Activated T-helper 1 cell treated with Interleukin-2 at 50 U/mL for 16 hours (primary cell): ENCODE results near the gene AOAH.

Experiments
- DNase-seq: peaks from one replicate; pipeline ENCODE4 v3.0.0-alpha.2; 2020; ENCODE audit warnings: low read depth

Gene AOAH

DNA sequence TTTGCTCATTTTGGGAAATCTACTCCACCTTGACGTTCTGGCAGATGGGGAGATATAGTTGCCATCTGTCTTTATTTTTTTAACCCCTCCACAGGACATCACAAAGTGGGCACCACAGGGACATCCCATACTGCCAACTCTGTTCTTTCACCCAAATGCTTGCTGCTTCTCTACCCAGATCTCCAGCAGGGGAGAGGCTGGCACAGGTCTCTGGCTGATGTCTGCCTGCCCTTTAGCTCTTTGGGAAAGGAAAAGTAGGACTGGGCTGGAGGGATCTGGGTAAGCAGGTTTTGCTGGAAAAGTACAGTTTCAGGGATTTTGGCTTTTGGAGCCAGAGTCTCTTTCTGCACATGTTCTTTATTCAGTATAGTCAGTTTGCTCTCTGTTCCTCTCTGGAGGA, 178.0 kb downstream of the AOAH start:
- no peak for DNase-seq

DNA sequence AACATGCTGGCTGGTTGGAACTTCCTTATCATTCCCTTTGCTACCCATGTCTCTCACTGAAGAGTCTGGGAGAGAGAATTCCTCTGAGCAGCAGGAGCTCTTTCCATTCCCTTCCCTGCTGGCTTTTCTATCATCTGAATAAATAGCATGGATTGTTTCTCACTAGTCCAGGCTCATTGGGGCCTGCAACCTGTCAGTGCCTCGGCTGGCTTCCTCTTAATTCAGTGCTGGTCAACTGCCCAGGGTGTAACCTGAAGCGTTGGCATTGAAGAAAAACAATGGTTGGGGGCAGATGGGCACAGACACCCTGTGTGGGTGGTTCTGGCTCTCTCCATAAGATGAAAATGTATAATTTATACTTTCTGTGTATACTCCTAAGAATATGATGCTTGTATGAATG, 179.0 kb downstream of the AOAH start:
- no peak for DNase-seq

DNA sequence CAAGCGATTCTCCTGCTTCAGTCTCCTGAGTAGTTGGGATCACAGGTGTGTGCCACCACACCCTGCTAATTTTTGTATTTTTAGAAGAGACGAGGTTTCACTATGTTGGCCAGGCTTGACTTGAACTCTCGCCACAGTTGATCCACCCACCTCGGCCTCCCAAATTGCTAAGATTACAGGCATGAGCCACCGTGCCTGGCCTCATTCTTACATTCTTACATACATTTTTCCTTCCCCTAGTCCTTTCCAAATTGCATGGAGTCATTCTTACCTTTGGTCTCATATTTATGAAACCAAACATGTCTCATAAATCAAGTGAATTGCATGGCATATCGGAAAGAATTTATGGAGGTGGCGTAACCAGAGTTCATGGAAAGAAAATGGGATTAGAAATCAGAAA, 186.2 kb downstream of the AOAH start:
- DNase-seq, result no peak

DNA sequence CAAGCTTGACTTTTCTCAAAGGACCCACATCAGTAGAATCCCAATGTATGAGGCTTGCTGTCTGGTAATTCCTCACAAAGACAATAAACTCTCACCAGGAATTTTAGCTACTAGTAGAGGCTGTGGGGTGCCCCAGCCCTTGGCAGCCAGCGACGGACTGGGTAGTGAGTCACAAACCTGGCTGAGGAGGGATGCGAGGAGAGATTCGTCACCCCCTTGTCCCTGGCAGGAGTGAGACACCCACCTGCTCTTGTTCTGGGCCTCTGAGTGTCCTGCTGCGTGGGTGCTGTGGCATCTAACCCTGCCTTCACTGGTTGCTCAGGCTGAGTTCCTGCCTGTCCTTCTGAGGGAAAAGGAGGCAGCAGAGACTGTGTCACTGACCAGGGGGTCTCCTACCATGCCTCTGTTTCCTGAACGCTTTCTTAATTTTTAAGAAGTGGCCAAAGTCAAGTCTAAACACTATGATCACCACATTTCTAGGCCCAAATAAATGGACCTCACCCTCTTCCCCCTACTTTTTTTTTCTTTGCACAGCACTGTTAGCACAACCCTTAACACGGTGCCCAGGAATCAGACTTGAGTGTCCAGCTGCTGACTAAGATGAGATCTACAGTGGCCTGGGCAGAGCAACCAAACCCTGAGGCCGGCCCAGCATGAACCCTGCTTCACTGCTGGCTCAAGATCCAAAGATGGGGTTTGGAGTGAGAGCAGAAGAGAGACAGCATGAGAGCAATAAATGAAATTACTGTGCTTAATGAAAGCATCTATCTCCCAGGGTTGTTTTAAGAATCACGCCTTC, 188.2 kb downstream of the AOAH start:
- DNase-seq, result no peak

DNA sequence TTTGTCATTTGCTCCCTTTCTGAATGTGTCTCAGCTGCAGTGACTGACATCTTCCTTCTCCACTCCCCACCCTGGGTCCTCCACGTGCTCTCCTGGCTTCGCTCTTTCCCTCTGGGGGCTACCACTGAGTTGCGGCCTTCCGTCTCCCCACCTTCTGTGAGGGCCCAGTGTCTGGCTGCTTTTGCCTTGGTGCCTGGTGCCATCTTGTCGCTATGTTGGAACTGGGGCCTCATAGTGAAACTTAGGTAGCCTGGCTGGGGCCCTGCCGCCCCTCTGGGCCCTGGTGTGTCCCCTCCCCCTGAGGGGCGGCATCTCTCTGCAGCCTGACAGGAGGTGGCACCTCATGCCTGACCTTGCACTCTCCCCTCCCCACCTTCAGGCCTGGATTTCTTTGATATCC, 190.6 kb downstream of the AOAH start:
- no peak for DNase-seq

DNA sequence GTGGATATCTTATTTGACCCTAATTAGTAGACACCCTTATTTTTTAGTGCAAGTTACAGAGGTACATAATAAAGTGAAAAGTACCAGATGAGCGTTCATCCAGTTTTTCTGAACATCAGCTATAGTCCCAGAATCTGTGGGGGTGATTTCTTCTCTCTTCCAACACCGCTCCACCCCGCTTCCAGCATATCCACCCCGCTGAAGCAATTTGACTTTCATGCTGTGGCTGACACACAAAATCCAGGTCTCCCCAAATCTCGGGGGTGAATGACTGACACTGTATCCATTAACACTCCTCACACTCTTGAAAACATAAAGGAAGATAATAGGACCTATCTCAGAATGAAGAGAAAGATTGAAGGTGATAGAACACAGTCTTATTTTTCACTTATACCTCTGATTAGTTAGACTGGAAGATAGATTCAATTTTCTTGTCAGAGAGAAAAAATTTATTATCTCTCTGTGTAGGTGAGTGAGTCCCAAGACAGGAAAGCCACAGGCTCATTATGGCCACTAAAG, 191.3 kb downstream of the AOAH start:
- DNase-seq, result no peak

DNA sequence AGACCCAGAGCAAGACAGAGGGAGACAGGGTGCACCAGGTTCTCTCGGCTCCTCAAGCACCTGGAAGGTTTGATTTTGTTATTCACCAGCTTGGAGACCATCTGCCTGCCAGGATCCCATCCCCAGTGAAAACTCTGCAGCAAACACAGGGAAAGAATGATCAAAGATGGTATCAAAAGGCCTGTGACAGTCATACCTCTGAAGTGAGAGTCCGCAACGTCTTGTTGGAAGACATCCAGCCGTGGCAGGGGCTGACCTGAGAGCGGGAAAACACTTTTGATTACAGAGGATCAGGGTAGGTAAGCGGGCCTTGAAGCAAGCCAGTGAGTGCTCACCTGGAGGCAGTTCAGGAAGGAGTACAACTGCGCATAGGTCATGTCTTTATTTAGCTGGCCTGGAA, 192.3 kb downstream of the AOAH start:
- no peak for DNase-seq

DNA sequence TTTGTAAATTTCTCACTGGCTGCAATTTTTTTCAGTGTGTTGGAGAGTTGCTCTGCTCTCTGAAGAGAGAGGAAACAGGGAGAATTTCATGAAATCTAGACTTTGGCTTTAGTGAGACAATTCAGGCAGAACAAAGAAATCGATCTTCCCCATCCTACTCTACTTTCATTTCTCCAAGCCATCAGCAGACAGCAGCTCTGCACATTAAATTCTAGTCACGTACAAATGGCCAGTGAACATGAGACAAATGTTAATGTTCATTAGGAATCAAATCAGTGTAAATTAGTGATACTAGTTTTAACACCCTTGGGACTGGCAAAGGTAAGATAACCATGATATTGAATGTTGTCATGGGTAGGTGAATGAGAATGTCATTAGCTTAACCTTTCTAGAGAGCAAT, 193.8 kb downstream of the AOAH start:
- DNase-seq, result no peak

DNA sequence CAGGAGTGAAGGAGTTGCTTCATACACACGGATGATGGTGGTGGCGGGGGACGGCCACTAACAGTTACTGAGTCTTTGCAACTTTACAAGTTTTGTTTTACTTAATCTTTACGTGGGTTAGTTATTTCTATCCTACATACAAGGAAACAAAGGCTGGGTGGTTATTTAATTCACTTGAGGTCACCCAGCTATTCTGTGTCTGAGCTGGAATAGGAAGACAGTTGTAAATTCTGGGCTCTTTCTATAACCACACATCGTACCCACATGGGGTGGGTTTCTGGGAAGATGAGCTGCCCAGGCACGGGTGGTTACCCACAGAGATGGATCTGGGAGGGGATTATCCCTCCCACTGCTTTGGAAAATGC, 196.8 kb downstream of the AOAH start:
- DNase-seq, result no peak

DNA sequence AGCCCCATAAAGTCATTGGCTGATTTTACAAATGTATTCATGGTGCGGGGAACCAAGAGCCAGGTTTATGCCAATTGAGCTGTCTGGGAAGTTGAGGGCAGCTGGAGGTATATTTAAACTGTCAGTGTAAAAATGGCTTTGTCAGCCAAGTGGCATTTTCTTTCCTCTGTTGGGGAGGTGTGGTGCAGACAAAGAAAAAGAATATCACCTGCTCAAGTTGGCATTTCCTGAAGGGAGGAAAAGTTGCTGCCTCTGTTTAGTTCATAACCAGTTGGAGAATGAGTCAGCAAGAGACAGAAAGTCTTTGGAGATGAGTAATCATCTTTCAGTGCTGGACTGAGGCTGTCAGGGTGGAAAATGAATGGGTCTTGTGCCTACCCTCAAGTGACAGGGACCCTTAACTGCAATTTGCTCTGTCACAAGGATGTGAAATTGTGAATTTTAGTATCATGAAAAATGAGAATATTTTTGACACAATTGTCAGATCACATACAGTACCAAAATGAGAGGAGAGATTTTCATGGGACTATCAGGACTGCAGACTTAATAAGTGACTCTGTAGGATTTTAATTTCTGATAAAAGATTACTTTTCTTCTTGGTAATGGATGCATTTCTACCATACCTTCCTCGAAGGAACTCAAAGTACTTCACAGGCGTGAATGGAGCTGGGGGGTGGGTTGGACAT, 197.3 kb downstream of the AOAH start:
- DNase-seq, result no peak

DNA sequence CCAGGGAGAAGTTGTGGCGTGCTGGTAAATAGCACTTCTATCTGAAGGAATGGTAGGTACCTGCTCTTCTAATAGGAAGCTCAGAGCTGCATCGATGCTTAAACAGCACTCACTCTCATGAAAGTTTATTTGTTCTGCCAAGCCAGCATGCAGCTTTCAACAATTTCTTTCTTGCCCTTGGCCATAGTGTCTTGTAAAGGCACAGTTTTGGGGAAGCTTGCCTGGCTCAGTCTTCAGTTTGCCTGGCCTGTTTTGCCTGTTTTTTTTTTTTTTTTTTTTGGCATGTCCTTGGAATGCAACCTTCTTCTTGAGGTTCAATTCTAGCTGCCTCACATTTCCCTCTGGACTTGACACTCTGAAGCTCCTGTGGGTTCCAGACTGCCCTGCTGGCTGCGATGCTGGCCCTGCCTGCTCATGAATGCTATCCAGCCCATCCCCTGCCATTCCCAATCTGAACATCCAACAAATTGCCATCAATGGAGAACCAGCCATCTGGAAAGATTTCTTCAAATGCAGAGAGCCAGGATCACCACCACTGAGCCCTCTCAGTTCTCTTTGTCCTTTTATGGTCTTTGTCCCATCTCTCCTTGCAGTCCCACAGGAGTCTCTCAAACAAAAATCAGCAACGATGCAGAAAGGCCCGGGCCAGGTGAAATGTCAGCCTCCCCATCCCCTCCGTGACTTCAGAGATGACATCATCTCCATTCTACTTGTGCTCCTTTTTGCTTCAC, 200.8 kb downstream of the AOAH start:
- DNase-seq, result no peak

DNA sequence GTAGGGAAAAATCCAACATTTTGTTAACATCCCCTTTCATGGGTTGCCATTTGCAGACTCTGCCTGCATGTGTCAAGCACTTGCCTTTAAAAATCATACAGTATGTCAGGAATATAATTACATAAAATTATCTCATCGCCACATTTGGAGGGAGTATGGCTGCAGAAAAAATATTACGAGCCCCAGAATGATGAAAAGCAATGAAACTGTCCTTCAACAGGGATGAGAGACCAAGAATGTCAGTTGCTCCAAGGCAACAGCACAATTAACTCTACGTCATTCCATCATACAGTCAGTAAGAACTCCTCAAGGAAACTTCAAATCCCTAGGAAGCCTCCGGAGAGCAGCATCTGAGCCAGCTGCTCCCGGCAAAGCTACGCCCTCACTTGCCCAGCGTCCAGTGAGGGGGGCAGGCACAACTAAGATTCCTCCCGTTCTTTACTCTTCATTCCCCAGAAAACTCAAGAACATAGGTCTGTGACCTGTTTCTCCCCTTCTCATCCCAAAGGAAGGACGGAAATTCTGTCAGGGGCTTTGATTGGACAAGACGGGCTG, 201.8 kb downstream of the AOAH start:
- no peak for DNase-seq

DNA sequence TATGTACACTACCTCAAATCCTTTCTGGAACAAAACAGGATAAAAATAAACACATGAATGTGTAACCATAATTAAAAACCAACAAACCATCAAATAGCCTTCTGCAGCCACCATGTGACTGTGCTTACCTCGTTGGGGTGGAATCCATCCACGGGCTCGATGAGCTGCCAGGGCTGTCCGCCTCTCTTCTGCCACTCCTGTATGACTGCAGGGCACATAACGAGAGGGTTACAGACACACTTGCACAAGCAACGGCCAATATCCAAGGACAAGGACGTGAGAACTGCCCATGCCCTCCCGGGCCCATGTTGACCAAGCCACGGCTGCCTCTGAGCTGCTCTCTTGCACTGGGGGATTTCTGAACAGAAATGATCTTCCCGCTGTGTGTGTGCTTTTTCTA, 202.4 kb downstream of the AOAH start:
- no peak for DNase-seq

DNA sequence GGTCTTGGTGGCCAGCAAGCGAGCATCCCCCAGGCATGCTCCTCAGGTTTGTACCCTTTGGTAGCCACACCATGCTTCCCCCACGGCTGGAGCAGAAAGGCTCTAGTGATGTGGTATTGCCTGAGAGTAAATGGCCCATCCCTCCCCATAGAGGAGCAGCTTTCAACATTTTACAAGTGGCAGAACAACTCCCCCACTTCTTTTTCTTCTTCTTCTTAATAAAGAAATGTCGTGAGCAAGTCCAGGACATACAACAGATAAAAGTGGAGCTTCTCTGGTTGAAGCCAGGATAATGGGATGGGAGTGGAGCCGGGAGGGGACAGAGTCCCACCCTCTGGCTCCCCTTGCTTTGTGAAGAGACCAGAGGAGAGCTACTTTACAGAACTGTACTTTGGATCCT, 203.2 kb downstream of the AOAH start:
- no peak for DNase-seq

DNA sequence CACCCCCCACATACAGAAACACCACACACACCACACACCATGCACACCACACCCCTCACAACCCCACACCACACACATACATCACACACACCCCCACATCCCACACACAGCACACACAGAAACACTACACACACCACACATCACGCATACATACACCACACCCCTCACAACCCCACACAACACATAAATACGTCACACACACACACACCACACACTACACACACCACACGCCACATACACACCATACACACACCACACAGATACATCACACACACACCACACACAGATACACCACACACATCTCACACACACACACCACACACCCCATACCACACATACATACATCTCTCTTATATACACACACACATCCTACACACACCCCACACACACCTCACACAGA, 208.4 kb downstream of the AOAH start:
- DNase-seq, result no peak

DNA sequence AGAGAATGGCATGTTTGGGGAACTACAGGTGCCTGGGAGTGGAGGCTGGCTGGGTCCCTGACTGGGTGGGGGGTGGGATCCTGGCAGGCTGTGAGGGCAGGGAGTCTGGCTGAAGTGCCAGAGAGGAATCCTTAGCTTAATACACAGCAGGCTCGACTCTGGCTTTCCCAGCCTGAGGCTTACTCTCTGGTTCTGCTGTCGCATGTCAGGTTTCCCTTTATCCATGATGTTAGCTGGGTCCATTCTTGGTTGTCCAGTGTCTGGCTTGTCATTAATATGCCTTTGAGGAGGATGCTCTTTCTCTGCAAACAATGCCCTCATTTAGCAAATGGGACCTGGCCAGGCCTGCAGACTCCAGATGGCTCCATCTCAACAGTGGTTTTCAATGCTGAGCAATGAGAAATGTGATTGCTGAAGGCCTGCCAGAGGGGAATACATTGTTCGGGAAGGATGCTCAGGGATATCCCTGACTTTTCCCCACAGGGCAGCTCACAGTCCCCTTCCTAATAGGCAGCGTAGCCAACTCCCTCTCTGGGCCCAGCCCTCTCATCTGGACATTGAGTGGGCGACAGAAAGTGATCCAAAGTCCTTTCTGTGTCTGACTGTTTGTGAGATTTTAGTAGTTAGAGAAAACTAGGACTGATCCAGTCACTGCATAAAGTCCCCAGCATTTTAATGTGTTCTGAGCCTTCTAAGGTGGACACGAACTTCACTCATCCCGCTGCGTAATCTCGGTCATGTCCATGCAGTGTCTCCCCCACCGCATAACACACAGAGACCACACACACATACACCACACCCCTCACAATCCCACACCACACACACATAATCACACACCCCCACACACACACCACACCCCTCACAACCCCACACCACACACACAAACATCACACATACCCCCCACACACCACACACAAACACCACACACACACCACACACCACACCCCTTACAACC, 209.7 kb downstream of the AOAH start:
- DNase-seq, result no peak

DNA sequence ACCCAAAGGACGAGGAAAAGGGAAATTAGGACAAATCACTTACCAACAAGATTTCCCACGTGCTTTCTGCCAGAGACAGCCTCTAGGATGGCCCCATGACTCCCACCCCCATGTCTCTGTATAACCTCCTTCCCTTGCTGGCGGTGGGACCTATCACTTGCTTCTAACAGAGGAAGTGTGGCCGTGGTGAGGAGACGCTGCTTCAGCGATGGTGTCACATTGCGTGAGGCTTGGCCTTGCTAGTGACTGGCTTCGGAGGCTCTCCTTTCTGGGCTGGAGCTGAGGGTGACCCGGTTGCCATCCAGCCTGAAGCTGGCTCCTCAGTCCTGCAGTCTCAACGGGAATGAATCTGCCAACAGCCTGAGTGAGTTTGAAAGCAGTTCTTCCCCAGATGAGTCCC, 210.9 kb downstream of the AOAH start:
- DNase-seq, result no peak

DNA sequence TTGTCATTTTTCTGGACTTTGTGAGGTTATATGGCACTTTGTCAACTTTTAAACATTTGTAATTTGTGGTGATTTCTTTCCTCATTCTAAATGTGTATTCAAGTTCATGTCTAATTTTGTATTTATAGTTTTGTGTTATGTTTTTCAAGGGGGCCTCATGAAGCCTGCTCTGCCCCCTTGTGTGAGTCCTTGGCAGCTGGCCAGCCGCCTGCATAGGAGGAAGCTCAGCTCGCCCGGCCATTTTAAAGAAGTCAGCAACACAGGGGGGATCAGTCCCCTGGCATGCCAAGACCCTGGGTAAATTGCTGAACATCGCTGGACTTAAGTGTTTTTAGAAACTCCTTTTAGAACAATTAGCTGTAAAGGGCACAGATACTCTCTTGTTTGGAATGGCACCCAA, 211.7 kb downstream of the AOAH start:
- no peak for DNase-seq

DNA sequence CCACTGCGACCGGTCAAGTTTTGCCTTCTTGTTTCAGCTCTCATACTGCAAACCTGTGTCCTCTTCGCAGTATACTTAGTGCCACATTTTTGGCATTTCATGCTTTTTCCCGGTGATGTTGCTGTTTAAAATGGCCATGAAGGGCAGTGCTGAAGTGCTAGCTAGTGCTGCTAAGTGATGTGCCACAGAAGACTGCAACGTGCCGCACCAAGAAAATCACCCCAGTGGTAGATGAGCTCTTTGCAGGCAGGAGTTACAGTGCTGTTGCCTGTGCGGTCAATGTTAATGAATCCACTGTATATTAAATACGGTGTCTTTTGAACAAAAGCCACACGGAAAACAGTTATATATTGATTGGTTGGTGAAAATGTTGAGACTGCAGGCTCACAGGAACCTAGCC, 214.3 kb downstream of the AOAH start:
- no peak for DNase-seq

DNA sequence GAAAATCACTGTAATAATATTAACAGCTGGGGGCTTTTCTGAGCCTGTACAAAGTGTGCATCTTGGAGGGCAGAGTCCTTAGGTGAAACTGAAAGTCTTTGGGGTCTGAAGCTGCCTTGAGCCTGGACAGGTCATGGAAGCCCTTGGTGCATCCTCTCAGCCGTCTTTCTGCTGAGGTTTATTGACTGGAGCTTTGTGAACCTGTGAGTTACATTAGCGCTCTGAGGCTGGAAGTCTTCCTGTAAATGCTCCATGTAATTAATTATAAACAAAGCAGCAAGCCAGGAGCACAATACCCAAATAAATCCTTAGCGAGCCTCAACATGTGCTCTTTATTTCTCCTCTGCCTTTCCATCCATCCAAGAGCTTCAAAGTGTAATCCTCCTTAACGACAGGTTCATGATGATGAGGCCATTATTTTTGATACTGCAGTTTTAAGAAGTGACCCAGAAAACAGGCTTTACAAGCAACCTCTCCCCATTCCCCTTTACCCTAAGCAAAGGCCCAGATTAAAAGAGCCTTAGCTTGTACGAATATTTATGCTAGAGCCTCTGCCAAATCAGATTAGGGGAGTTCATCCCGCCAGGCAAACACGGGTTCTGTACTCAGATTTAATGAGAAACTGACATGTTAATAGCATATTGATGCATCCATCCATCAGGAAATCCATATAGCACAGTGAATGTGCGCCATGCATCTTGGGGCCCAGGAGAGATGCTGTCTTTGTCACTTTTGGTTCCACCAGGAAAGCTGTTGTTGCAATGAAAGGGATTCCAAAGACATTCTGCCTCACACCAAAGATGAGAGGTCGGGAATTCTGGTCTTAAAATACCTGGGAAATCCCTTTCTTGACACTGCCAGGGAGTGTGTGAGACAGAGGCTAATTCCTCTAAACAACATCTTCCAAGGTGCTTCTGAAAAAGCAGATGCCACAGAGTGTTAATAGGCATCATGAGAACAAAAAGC, 216.5 kb downstream of the AOAH start:
- DNase-seq, result no peak
